Neural progenitor cell (in vitro differentiated cells): ENCODE data around the gene SERPINF2.

ENCODE experiments used
- CTCF ChIP-seq: fragments of 200-600 bp; sonication (generic); IDR thresholded peaks from 2 replicates; pipeline ENCODE4 v1.5.1; 2017; ENCODE audit warnings: antibody characterized with exemption, mild to moderate bottlenecking
- EZH2 ChIP-seq: fragments of 200-600 bp; sonication (generic); IDR thresholded peaks from 2 replicates; pipeline ENCODE4 v1.6.1; 2017; ENCODE audit warnings: antibody characterized with exemption, mild to moderate bottlenecking, moderate library complexity

DNA sequence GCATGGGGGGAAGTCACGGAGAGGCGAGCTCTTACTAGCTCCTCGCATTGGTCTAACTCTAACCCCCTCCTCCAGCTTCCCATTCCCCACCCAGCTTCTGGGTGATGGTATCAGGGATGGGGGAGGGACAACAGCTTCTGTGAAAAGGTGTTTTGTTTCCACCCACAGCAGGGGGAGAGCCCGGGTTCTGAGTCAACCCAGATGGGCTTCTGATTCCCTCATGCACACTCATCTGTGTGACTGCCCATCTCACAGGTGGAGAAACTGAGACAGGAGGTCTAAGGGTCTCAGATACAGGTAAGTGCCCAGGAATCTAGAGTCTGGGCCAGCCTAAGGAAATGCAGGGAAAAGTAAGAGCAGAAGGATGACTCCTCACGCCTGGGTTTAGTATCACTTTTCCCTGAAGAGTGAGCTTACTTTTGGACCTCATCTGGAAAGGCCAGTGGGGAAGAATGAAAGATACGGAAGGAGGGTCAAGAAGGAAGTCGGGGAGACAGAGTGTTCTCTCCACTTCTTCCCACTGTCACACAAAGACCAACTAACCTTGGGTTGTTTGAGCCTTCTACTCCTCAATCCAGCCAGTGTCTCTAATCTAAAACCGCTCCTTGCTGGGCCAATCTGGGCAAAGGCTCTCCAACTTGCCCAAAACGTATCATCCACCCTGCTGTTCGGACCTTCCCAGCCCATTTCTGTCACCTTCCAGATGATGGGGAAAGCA, 29.4 kb upstream of the SERPINF2 start:
- TF ChIP-seq CTCF: no peak
- TF ChIP-seq EZH2: no peak
